ENCODE measurements around the gene TTF1.

DNA sequence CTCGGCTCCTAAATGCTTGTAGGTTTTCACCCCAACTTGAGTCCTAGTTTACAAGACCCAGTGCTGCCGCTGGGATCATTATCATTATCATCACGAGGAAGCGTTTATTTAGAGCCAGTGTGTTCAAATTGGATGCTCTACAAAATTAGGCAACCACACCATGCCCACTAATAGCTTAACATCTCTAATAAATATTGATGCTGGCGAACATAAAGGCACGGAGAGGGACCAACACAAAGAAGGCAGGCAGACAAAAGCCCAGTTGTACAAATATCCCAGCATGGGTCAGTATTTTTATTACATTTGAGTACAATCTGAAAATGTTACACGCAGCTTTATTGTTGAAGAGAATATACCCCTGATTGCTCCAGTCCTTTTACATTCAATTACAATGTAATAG is 8.1 kb upstream of the TTF1 start:
- TF ChIP-seq POLR2A (IDR thresholded peaks at IDR 0.05): no peak
- TF ChIP-seq, protein P1, sequence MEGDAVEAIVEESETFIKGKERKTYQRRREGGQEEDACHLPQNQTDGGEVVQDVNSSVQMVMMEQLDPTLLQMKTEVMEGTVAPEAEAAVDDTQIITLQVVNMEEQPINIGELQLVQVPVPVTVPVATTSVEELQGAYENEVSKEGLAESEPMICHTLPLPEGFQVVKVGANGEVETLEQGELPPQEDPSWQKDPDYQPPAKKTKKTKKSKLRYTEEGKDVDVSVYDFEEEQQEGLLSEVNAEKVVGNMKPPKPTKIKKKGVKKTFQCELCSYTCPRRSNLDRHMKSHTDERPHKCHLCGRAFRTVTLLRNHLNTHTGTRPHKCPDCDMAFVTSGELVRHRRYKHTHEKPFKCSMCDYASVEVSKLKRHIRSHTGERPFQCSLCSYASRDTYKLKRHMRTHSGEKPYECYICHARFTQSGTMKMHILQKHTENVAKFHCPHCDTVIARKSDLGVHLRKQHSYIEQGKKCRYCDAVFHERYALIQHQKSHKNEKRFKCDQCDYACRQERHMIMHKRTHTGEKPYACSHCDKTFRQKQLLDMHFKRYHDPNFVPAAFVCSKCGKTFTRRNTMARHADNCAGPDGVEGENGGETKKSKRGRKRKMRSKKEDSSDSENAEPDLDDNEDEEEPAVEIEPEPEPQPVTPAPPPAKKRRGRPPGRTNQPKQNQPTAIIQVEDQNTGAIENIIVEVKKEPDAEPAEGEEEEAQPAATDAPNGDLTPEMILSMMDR (IDR thresholded peaks at IDR 0.05): no peak
- no peak for TF ChIP-seq EP300 (IDR thresholded peaks at IDR 0.05)

All from ovary (tissue), 3 donors.